Measurements from ENCODE around the gene DPYSL5. TPM values are rescaled to one million over a fixed set of nuclear protein-coding genes. Genes with fewer than 3 reads are reported as not detected.

DPYSL5 gene
- total and polyA plus RNA-seq, 2 of the 13 experiments (the other 11 are each of a cell fraction or from before 2014, with no cell fraction given), result 0.15 TPM; not detected in 1

- TF ChIP-seq, protein P1, sequence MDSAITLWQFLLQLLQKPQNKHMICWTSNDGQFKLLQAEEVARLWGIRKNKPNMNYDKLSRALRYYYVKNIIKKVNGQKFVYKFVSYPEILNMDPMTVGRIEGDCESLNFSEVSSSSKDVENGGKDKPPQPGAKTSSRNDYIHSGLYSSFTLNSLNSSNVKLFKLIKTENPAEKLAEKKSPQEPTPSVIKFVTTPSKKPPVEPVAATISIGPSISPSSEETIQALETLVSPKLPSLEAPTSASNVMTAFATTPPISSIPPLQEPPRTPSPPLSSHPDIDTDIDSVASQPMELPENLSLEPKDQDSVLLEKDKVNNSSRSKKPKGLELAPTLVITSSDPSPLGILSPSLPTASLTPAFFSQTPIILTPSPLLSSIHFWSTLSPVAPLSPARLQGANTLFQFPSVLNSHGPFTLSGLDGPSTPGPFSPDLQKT (CRISPR knock-in tag; IDR thresholded peaks at IDR 0.05; ENCODE audit: borderline replicate concordance), result no peak
- TF ChIP-seq RXRA (CRISPR knock-in tag; IDR thresholded peaks at IDR 0.05) (0 out of 2 replicates have a peak, but pooled peaks have one; percentile 54), CENPT (CRISPR knock-in tag; IDR thresholded peaks at IDR 0.05; ENCODE audit: low read depth) (no peak), ZBTB38 (CRISPR knock-in tag; IDR thresholded peaks at IDR 0.05) (peak; percentile 50), ZKSCAN8 (CRISPR knock-in tag; IDR thresholded peaks at IDR 0.05; ENCODE audit: borderline replicate concordance) (no peak)
These were observed 122.5 kb downstream of the DPYSL5 start, which contains the start of gene MAPRE3 (continued) for GRCh38 chr2:26970244-26970927.

DNA sequence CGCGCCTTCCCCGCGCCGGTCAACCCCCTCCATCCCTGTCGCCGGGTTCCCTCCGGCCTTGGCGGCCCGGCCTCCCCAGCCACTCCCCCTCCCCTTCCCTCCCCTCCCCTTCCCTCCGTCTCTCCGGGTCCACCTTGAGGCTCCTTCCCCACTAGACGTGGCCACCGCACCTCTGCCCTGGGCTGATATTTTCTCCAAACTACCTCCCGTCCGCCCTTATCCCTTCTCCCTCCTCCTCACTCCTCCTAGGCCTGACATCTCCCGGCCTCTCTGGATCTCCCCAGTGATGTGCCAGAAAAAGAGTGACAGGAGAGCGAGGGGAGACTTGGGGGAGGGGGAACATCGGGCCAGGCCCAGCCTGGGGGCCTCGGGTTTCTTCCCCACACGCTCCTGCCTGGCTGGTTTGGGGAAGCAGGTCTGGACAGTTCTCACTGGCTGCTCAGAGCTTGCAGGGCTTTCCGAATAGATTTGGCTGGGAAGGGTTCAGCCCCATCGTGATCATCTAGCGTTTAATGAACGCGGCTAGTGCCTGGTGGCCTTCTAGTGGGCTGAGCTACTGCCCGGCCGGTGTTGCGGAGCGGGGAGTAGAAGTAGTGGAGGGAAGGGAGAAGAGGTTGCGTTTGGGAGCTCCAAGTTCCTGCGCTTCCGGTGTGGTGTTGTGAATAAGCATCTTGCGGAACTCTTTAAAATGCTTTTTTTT, 123.1 kb downstream of the DPYSL5 start:
- Histone ChIP-seq H3K4me2 (ENCODE audit: low read depth, low read length) (peak overlapping the region; percentile 95), H3K4me1 (ENCODE audit: insufficient read depth, low read length) (peaks cover 13% of the 10 kb centered on the region), H4K20me1 (ENCODE audit: insufficient read depth, low read length) (no peaks in the 10 kb centered on the region), H3K79me2 (ENCODE audit: insufficient read depth, low read length) (no peaks in the 10 kb centered on the region), H3K27ac (ENCODE audit: extremely low read length, insufficient read depth, low read length) (no peak overlapping the region), H3K36me3 (replicated peaks in 1 of 2; ENCODE audit: control insufficient read depth in 1 of 2, insufficient read depth in 2 of 2, low read length in 2 of 2) (no peaks in the 10 kb centered on the region), H3K9me3 (ENCODE audit: low read length) (no peaks in the 10 kb centered on the region), H3K27me3 (ENCODE audit: control insufficient read depth in 1 of 2, insufficient read depth in 2 of 2, low read length in 2 of 2) (peaks cover 0 to 56% of the 10 kb centered on the region in 2 experiments; a peak in 4 of 5 replicates), H3K9ac (ENCODE audit: insufficient read depth, low read depth, low read length) (no peak overlapping the region), H2AFZ (ENCODE audit: low read length) (no peak overlapping the region), H3K4me3 (replicated peaks in 1 of 3; ENCODE audit: insufficient read depth in 1 of 3, low read depth in 2 of 3, low read length in 3 of 3) (peak overlapping the region; percentile 48 to 75 (median 61); a peak in 4 of 6 replicates)
- ATAC-seq (peak; percentile 37), DNase-seq (ENCODE audit: low spot score) (no peak), FAIRE-seq (no peak)
- CTCF ChIA-PET (ENCODE audit: low intra/inter-chr PET ratio, low total read pairs), result no interaction called here
- no TSS peak for BruUV-seq (replicated peaks)
- in situ Hi-C loops (cut with HindIII; ENCODE audit: extremely low pct_ligation_motif_present, low pct_unique_long_range_greater_than_20kb) (no loop called here), intact Hi-C loops (cut with micrococcal nuclease; ENCODE audit: unreplicated experiment) (no loop called here)
- TF ChIP-seq ZFX (CRISPR knock-in tag; IDR thresholded peaks at IDR 0.05; ENCODE audit: low read depth), result 0 out of 2 replicates have a peak, but pooled peaks have one; percentile 4
- no peak for TF ChIP-seq GLI4 (CRISPR knock-in tag; IDR thresholded peaks at IDR 0.05; ENCODE audit: borderline replicate concordance)
- TF ChIP-seq PCBP2 (optimal IDR thresholded peaks at IDR 0.05; ENCODE audit: low read depth, low read length, poor library complexity, severe bottlenecking), result peak; percentile 56
- 0 out of 2 replicates have a peak, but pooled peaks have one; percentile 45 for TF ChIP-seq PCBP1 (IDR thresholded peaks at IDR 0.05; ENCODE audit: borderline replicate concordance, low read depth, low read length)
- 0 out of 2 replicates have a peak, but pooled peaks have one; percentile 9 for TF ChIP-seq MTF2 (CRISPR knock-in tag; IDR thresholded peaks at IDR 0.05; ENCODE audit: borderline replicate concordance)
- 0 out of 2 replicates have a peak, but pooled peaks have one; percentile 3 for TF ChIP-seq IRF2 (CRISPR knock-in tag; IDR thresholded peaks at IDR 0.05)
- peak; percentile 93 for TF ChIP-seq HNRNPK (IDR thresholded peaks at IDR 0.05; ENCODE audit: low read depth, low read length, poor library complexity, severe bottlenecking)
- 0 out of 2 replicates have a peak, but pooled peaks have one; percentile 14 for TF ChIP-seq ZNF563 (CRISPR knock-in tag; IDR thresholded peaks at IDR 0.05)
- no peak for TF ChIP-seq ZNF747 (CRISPR knock-in tag; IDR thresholded peaks at IDR 0.05; ENCODE audit: borderline replicate concordance)
- no peak for TF ChIP-seq ZMYM4 (CRISPR knock-in tag; IDR thresholded peaks at IDR 0.05)
- POLR2A ChIA-PET, result no interaction called here
- 15% methylated on average over 34 of the region's 34 CpGs for WGBS (ENCODE audit: low lambda C conversion rate)

Measured in HepG2 (cell line).